GM12872 (cell line): ENCODE results near the gene EPHB2.

ENCODE experiments used
- TF ChIP-seq, protein P1 (sequence below): IDR thresholded peaks from 3 replicates; pipeline ENCODE4 v1.5.1; 2011; ENCODE audit warnings: low read depth, mild to moderate bottlenecking, low read length, moderate library complexity; ENCODE audit not compliant: insufficient read depth

The EPHB2 gene

GRCh38 chr1:22903113-22903512, 192.5 kb downstream of the EPHB2 start:
- TF ChIP-seq, protein P1, sequence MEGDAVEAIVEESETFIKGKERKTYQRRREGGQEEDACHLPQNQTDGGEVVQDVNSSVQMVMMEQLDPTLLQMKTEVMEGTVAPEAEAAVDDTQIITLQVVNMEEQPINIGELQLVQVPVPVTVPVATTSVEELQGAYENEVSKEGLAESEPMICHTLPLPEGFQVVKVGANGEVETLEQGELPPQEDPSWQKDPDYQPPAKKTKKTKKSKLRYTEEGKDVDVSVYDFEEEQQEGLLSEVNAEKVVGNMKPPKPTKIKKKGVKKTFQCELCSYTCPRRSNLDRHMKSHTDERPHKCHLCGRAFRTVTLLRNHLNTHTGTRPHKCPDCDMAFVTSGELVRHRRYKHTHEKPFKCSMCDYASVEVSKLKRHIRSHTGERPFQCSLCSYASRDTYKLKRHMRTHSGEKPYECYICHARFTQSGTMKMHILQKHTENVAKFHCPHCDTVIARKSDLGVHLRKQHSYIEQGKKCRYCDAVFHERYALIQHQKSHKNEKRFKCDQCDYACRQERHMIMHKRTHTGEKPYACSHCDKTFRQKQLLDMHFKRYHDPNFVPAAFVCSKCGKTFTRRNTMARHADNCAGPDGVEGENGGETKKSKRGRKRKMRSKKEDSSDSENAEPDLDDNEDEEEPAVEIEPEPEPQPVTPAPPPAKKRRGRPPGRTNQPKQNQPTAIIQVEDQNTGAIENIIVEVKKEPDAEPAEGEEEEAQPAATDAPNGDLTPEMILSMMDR: no peak

GRCh38 chr1:22906968-22907367, 196.3 kb downstream of the EPHB2 start:
- TF ChIP-seq, protein P1: no peak

DNA sequence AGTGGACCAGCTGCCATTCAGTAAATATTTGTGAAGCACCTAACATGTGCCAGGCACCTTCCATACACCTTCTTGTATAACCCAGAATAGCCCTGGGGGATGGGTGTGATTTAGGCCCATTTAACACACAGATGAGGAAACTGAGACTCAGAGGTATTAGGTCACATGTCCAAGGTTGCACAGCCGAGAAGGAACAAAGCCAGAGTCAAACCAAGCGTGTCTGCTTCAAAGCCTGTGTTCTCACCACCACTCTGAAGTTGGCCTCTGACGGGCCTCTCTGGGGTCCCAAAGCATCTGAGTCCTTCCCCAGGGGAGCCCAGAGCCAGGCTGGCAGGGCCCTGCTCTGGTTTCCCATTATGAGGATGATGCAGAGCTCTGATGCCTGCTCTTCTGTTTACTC, 196.9 kb downstream of the EPHB2 start:
- TF ChIP-seq, protein P1: no peak

GRCh38 chr1:22908880-22909426, 198.3 kb downstream of the EPHB2 start:
- TF ChIP-seq, protein P1: no peak

GRCh38 chr1:22910286-22910685, 199.6 kb downstream of the EPHB2 start:
- TF ChIP-seq, protein P1: no peak

DNA sequence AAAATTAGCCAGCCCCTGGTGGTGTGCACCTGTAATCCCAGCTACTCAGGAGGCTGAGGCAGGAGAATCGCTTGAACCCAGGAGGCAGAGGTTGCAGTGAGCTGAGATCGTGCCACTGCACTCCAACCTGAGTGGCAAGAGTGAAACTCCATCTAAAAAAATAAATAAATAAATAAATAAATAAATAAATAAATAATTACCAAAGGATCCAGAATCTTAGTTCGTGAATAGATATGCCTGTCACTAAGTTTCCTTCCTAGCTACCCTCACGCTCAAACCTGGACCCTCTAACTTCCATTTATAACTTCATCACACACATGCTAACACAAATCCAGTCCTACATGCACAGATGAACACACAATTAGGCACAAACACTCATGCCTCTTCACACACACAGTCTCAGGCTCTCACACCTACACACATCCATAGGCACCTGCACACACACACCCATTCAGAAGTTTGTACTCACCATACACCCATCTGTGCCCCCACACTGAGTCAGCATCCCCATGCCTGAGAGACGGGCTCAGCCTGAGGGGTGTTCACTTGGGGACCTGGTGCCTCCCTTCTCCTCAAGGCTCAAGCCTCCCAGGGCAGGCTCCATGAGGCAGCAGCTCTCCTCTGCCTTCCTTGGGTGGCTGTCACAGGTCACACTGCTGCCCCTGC, 200.5 kb downstream of the EPHB2 start:
- TF ChIP-seq, protein P1: no peak

DNA sequence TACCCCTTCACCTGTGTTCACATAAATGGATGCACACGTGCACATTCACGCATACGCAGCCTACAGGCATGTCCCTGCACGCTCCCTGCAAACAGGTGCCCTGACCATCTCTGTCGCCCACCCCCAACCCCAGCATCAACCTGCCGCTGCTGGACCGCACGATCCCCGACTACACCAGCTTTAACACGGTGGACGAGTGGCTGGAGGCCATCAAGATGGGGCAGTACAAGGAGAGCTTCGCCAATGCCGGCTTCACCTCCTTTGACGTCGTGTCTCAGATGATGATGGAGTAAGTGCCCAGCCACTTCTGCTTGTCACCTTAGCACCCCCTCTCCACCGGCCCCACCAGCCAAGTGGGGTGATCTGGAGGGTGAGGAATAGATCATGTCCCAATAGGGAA, 201.7 kb downstream of the EPHB2 start:
- TF ChIP-seq, protein P1: no peak
